NT2/D1 (cell line): ENCODE results near the gene NSD1.
"Not testable (repeated sequence)": the region's sequence is repeated elsewhere in the genome, so short reads cannot be mapped to it uniquely, and the experiment has no call there.

Experiments used
- DNase-seq: peaks from one replicate; pipeline ENCODE4 v3.0.0-alpha.2; 2011; ENCODE audit warnings: low read depth, low spot score
- H3K27me3 ChIP-seq: 2 replicates; pipeline ENCODE4 v1.6.0; 2011; ENCODE audit warnings: mild to moderate bottlenecking; ENCODE audit not compliant: insufficient read length, insufficient read depth
- H3K36me3 ChIP-seq: 2 replicates; pipeline ENCODE4 v1.6.1; 2011; ENCODE audit warnings: mild to moderate bottlenecking, low read length, mixed read lengths; ENCODE audit not compliant: insufficient read depth, insufficient read length
- H3K4me1 ChIP-seq: 2 replicates; pipeline ENCODE4 v1.5.1; 2011; ENCODE audit not compliant: insufficient read depth, insufficient read length
- H3K4me3 ChIP-seq: 2 replicates; pipeline ENCODE4 v1.5.1; 2011; ENCODE audit warnings: low read depth; ENCODE audit not compliant: insufficient read length
- H3K9ac ChIP-seq: 2 replicates; pipeline ENCODE4 v1.6.0; 2011; ENCODE audit warnings: low read depth; ENCODE audit not compliant: insufficient read length
- H3K9me3 ChIP-seq: 2 replicates; pipeline ENCODE4 v1.5.1; 2011; ENCODE audit warnings: mild to moderate bottlenecking, low read length; ENCODE audit not compliant: insufficient read depth
- SUZ12 ChIP-seq: IDR thresholded peaks from 2 replicates; pipeline ENCODE4 v1.6.1; 2011; ENCODE audit not compliant: insufficient read length, insufficient read depth; ENCODE audit errors: extremely low read depth
- YY1 ChIP-seq: IDR thresholded peaks from 2 replicates; pipeline ENCODE4 v1.6.1; 2011; ENCODE audit not compliant: insufficient read length, insufficient read depth
- ZNF274 ChIP-seq: IDR thresholded peaks from 2 replicates; pipeline ENCODE4 v1.6.1; 2011; ENCODE audit warnings: mild to moderate bottlenecking, low read depth, low read length

NSD1 gene

GRCh38 chr5:177171961-177172360, 38.4 kb downstream of the NSD1 start:
- Histone ChIP-seq H3K9me3 (no peaks in the 10 kb centered on the region), H3K27me3 (no peaks in the 10 kb centered on the region), H3K4me3 (no peak overlapping the region), H3K9ac (no peak overlapping the region), H3K36me3 (peaks cover 17% of the 10 kb centered on the region), H3K4me1 (no peaks in the 10 kb centered on the region)
- no peak for TF ChIP-seq ZNF274
- TF ChIP-seq SUZ12, result no peak
- TF ChIP-seq YY1, result no peak
- DNase-seq, result no peak

GRCh38 chr5:177175336-177175735, 41.8 kb downstream of the NSD1 start:
- TF ChIP-seq YY1 (no peak), ZNF274 (no peak), SUZ12 (no peak)
- H3K4me3 ChIP-seq, result no peak overlapping the region
- H3K9ac ChIP-seq, result no peak overlapping the region
- H3K9me3 ChIP-seq, result no peaks in the 10 kb centered on the region
- H3K36me3 ChIP-seq, result peaks cover 10% of the 10 kb centered on the region
- H3K27me3 ChIP-seq, result no peaks in the 10 kb centered on the region
- H3K4me1 ChIP-seq, result no peaks in the 10 kb centered on the region
- DNase-seq, result no peak

GRCh38 chr5:177176175-177176711, 42.7 kb downstream of the NSD1 start:
- Histone ChIP-seq H3K36me3 (peaks cover 10% of the 10 kb centered on the region), H3K9ac (no peak overlapping the region), H3K4me1 (no peaks in the 10 kb centered on the region), H3K4me3 (no peak overlapping the region), H3K27me3 (no peaks in the 10 kb centered on the region), H3K9me3 (no peaks in the 10 kb centered on the region)
- no peak for DNase-seq
- no peak for TF ChIP-seq SUZ12
- no peak for TF ChIP-seq YY1
- TF ChIP-seq ZNF274, result no peak

GRCh38 chr5:177177847-177178437, 44.4 kb downstream of the NSD1 start:
- H3K9me3 ChIP-seq, H3K4me1 ChIP-seq, DNase-seq, H3K27me3 ChIP-seq, H3K9ac ChIP-seq, H3K4me3 ChIP-seq: not testable (repeated sequence)
- H3K36me3 ChIP-seq, result peaks cover 16% of the 10 kb centered on the region

- no peak for TF ChIP-seq SUZ12
- TF ChIP-seq ZNF274, result no peak
- TF ChIP-seq YY1, result no peak
- DNase-seq, result no peak
These were observed 45.2 kb downstream of the NSD1 start for GRCh38 chr5:177178733-177179304.

GRCh38 chr5:177179431-177179830, 45.9 kb downstream of the NSD1 start:
- H3K9me3 ChIP-seq, result no peaks in the 10 kb centered on the region
- no peaks in the 10 kb centered on the region for H3K4me1 ChIP-seq
- TF ChIP-seq YY1 (no peak), ZNF274 (no peak), SUZ12 (no peak)
- no peaks in the 10 kb centered on the region for H3K27me3 ChIP-seq
- peaks cover 16% of the 10 kb centered on the region for H3K36me3 ChIP-seq
- no peak for DNase-seq
- no peak overlapping the region for H3K9ac ChIP-seq
- H3K4me3 ChIP-seq, result no peak overlapping the region

More at GRCh38 chr5:177178733-177179304, 45.2 kb downstream of the NSD1 start:
- Histone ChIP-seq H3K4me3 (no peak overlapping the region), H3K27me3 (no peaks in the 10 kb centered on the region), H3K36me3 (peaks cover 16% of the 10 kb centered on the region), H3K4me1 (no peaks in the 10 kb centered on the region), H3K9ac (no peak overlapping the region), H3K9me3 (no peaks in the 10 kb centered on the region)

GRCh38 chr5:177183142-177183541, 49.6 kb downstream of the NSD1 start:
- Histone ChIP-seq H3K4me1 (no peaks in the 10 kb centered on the region), H3K36me3 (peaks cover 11% of the 10 kb centered on the region), H3K9me3 (no peaks in the 10 kb centered on the region), H3K4me3 (no peak overlapping the region), H3K9ac (no peak overlapping the region), H3K27me3 (no peaks in the 10 kb centered on the region)
- no peak for DNase-seq
- TF ChIP-seq SUZ12 (no peak), YY1 (no peak), ZNF274 (no peak)
